H9 (cell line): ENCODE measurements around the gene TNFAIP3. TPM values are rescaled to one million over a fixed set of nuclear protein-coding genes. Genes with fewer than 3 reads are reported as not detected.

Experiments used
- DNase-seq: peaks from one replicate; pipeline ENCODE4 v3.0.0-alpha.2; 2017
- H2AFZ ChIP-seq: one replicate; pipeline ENCODE4 v1.6.1; 2013; ENCODE audit warnings: mild to moderate bottlenecking, low read length, control low read depth, moderate library complexity
- H2AK5ac ChIP-seq: 2 replicates; pipeline ENCODE4 v1.6.1; 2013; ENCODE audit warnings: low read length, control low read depth, mixed read lengths; ENCODE audit not compliant: insufficient read length
- H2BK120ac ChIP-seq: one replicate; pipeline ENCODE4 v1.6.1; 2013; ENCODE audit warnings: low read depth, mild to moderate bottlenecking, low read length, control low read depth, inconsistent platforms; ENCODE audit not compliant: poor library complexity, severe bottlenecking
- H2BK12ac ChIP-seq: 2 replicates; pipeline ENCODE4 v1.6.1; 2013; ENCODE audit warnings: low read length, control low read depth, mixed read lengths, low read depth; ENCODE audit not compliant: insufficient read length
- H2BK15ac ChIP-seq: 2 replicates; pipeline ENCODE4 v1.6.1; 2013; ENCODE audit warnings: low read depth, low read length, control low read depth
- H2BK20ac ChIP-seq: one replicate; pipeline ENCODE4 v1.6.1; 2013; ENCODE audit warnings: low read depth, mild to moderate bottlenecking, low read length, control low read depth, inconsistent platforms; ENCODE audit not compliant: poor library complexity, severe bottlenecking
- H2BK5ac ChIP-seq: 2 replicates; pipeline ENCODE4 v1.6.1; 2013; ENCODE audit warnings: low read length, control low read depth, mixed read lengths; ENCODE audit not compliant: insufficient read length
- H3K14ac ChIP-seq: 2 replicates; pipeline ENCODE4 v1.6.1; 2013; ENCODE audit warnings: low read length, control low read depth; ENCODE audit not compliant: insufficient read depth
- H3K18ac ChIP-seq: 2 replicates; pipeline ENCODE4 v1.6.1; 2013; ENCODE audit warnings: low read depth, mild to moderate bottlenecking, mixed read lengths, low read length, control low read depth; ENCODE audit not compliant: insufficient read length
- H3K23ac ChIP-seq: 2 replicates; pipeline ENCODE4 v1.6.1; 2013; ENCODE audit warnings: low read length, control low read depth, mixed read lengths, low read depth; ENCODE audit not compliant: insufficient read length
- H3K23me2 ChIP-seq: 2 replicates; pipeline ENCODE4 v1.6.1; 2013; ENCODE audit warnings: low read depth, mild to moderate bottlenecking, mixed read lengths, low read length, control low read depth; ENCODE audit not compliant: insufficient read length, poor library complexity, severe bottlenecking
- H3K27ac ChIP-seq: 2 replicates; pipeline ENCODE4 v1.5.1; 2013; ENCODE audit warnings: low read length, control low read depth, mixed read lengths, low read depth; ENCODE audit not compliant: insufficient read length
- H3K27me3 ChIP-seq: 2 replicates; pipeline ENCODE4 v1.6.1; 2013; ENCODE audit warnings: low read length, control low read depth, inconsistent platforms; ENCODE audit not compliant: insufficient read depth
- H3K4ac ChIP-seq: 2 replicates; pipeline ENCODE4 v1.6.1; 2013; ENCODE audit warnings: low read depth, mild to moderate bottlenecking, control low read depth, inconsistent platforms, low read length, moderate library complexity
- H3K4me1 ChIP-seq: 2 replicates; pipeline ENCODE4 v1.6.1; 2013; ENCODE audit warnings: low read length, control low read depth, inconsistent platforms; ENCODE audit not compliant: insufficient read depth
- H3K4me2 ChIP-seq: 2 replicates; pipeline ENCODE4 v1.6.1; 2013; ENCODE audit warnings: low read length, control low read depth, mixed read lengths; ENCODE audit not compliant: insufficient read length, insufficient read depth
- H3K56ac ChIP-seq: 2 replicates; pipeline ENCODE4 v1.6.1; 2013; ENCODE audit warnings: low read depth, mild to moderate bottlenecking, mixed read lengths, low read length, control low read depth; ENCODE audit not compliant: insufficient read length
- H3K79me1 ChIP-seq: 2 replicates; pipeline ENCODE4 v1.6.1; 2013; ENCODE audit warnings: low read depth, mild to moderate bottlenecking, moderate library complexity, low read length, control low read depth, inconsistent platforms; ENCODE audit not compliant: insufficient read depth, poor library complexity, severe bottlenecking
- H3K79me2 ChIP-seq: 2 replicates; pipeline ENCODE4 v1.6.1; 2013; ENCODE audit warnings: low read length, control low read depth, inconsistent platforms; ENCODE audit not compliant: insufficient read depth
- H3K9ac ChIP-seq: 2 replicates; pipeline ENCODE4 v1.6.1; 2013; ENCODE audit warnings: low read length, control low read depth, mixed read lengths; ENCODE audit not compliant: insufficient read length; ENCODE audit errors: extremely low read depth
- H3K9me3 ChIP-seq: one replicate; pipeline ENCODE4 v1.6.1; 2013; ENCODE audit warnings: low read depth, low read length, inconsistent platforms; ENCODE audit not compliant: control insufficient read depth
- H3T11ph ChIP-seq: one replicate; pipeline ENCODE4 v1.6.1; 2013; ENCODE audit warnings: mild to moderate bottlenecking, low read length, control low read depth, inconsistent platforms
- H4K20me1 ChIP-seq: one replicate; pipeline ENCODE4 v1.6.1; 2013; ENCODE audit not compliant: control insufficient read depth, insufficient read length, insufficient read depth
- H4K5ac ChIP-seq: 2 replicates; pipeline ENCODE4 v1.6.1; 2013; ENCODE audit warnings: low read depth, mild to moderate bottlenecking, mixed read lengths, low read length, control low read depth; ENCODE audit not compliant: insufficient read length
- H4K8ac ChIP-seq: replicated peaks from 2 replicates; pipeline ENCODE4 v1.6.1; 2013; ENCODE audit warnings: low read length, control low read depth, mixed read lengths, low read depth; ENCODE audit not compliant: insufficient read length
- H4K91ac ChIP-seq: 2 replicates; pipeline ENCODE4 v1.6.1; 2013; ENCODE audit warnings: low read depth, mild to moderate bottlenecking, moderate library complexity, mixed read lengths, low read length, control low read depth; ENCODE audit not compliant: insufficient read length
- H3K27ac Mint-ChIP-seq, 3 experiments: 2 replicates in 2 of 3; 3 replicates in 1 of 3; pipeline ENCODE4 v1.8.0; 2020 to 2021; ENCODE audit warnings: mixed read lengths in 3 of 3, mild to moderate bottlenecking in 1 of 3, moderate library complexity in 1 of 3
- H3K27me3 Mint-ChIP-seq: 2 replicates; pipeline ENCODE4 v1.8.0; 2021; ENCODE audit warnings: low read depth, mild to moderate bottlenecking, moderate library complexity, mixed read lengths
- H3K36me3 Mint-ChIP-seq, 3 experiments: 2 replicates in 2 of 3; 3 replicates in 1 of 3; pipeline ENCODE4 v1.8.0; 2020 to 2021; ENCODE audit warnings: low read depth in 3 of 3, mixed read lengths in 3 of 3; ENCODE audit not compliant: insufficient read depth in 1 of 3
- H3K4me1 Mint-ChIP-seq, 2 experiments: 2 replicates each; pipeline ENCODE4 v1.8.0; 2020; ENCODE audit warnings: mixed read lengths in 2 of 2
- H3K4me3 Mint-ChIP-seq, 2 experiments: 2 replicates in 1 of 2; 3 replicates in 1 of 2; pipeline ENCODE4 v1.8.0; 2020 to 2021; ENCODE audit warnings: mild to moderate bottlenecking in 2 of 2, mixed read lengths in 2 of 2, moderate library complexity in 1 of 2
- H3K9me3 Mint-ChIP-seq, 2 experiments: 2 replicates in 1 of 2; 3 replicates in 1 of 2; pipeline ENCODE4 v1.8.0; 2020; ENCODE audit warnings: mild to moderate bottlenecking in 2 of 2, mixed read lengths in 2 of 2, moderate library complexity in 1 of 2
- WGBS: extraction: QIAGEN DNeasy Blood & Tissue Kit; methylation state at CpG from one replicate; pipeline ENCODE4 v1.1.7; 2013; ENCODE audit warnings: missing lambda C conversion rate, low lambda C conversion rate, mixed read lengths; ENCODE audit not compliant: insufficient read length; ENCODE audit errors: extremely low coverage; 5-methylcytosine and 5-hydroxymethylcytosine counted together
- total RNA-seq: library from RNA; stranded (reverse); gene quantifications from 2 replicates; pipeline ENCODE4 v1.2.1, GENCODE V29; 2021
- TF ChIP-seq, protein P1 (sequence below): fragments of 200-600 bp; sonication (generic); conservative IDR thresholded peaks from 3 replicates; pipeline ENCODE4 v1.8.0; 2021; ENCODE audit warnings: antibody characterized with exemption, mild to moderate bottlenecking

Gene TNFAIP3
- total RNA-seq, 1 experiment from 2014 or later, result 3.7 TPM

DNA sequence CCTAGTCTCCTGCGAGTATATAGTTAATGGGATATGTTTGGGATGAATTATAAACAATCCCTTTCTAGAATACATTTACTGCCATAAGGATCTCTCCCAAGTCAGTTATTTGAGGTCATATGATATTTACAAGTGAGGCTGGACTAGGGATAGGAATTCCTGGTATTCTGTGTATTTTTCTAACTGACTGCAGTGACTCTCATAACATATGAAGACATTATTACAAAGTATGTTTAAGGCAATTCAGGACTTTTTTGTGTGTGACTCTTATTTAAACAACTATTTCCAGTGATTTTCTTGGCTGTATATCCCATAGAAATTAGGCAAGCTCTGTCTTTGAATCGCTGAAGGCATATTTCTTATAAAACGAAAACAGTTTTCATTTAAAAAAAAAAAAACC lies 18.4 kb upstream of the TNFAIP3 start:
- Histone ChIP-seq H4K8ac (no peak overlapping the region), H2BK120ac (no peak overlapping the region), H3K4me2 (no peak overlapping the region), H2BK12ac (no peak overlapping the region), H3K14ac (no peak overlapping the region), H4K20me1 (no peaks in the 10 kb centered on the region), H3K4me1 (no peaks in the 10 kb centered on the region; the same call in 1 of the 2 replicates), H3K56ac (no peak overlapping the region), H2AK5ac (no peak overlapping the region), H4K5ac (no peak overlapping the region), H3T11ph (no peak overlapping the region), H3K9me3 (no peaks in the 10 kb centered on the region), H3K27me3 (no peaks in the 10 kb centered on the region), H3K18ac (no peak overlapping the region), H3K27ac (no peak overlapping the region), H3K4ac (no peak overlapping the region), H3K79me1 (no peaks in the 10 kb centered on the region), H2BK5ac (no peak overlapping the region), H4K91ac (no peak overlapping the region), H3K9ac (no peak overlapping the region), H2BK15ac (no peak overlapping the region), H3K79me2 (no peaks in the 10 kb centered on the region), H3K23ac (no peak overlapping the region), H2BK20ac (no peak overlapping the region), H3K23me2 (no peaks in the 10 kb centered on the region), H2AFZ (no peak overlapping the region)
- H3K4me3 Mint-ChIP-seq, result no peak overlapping the region
- H3K9me3 Mint-ChIP-seq, result no peaks in the 10 kb centered on the region
- peaks cover 0 to 3% of the 10 kb centered on the region in 2 experiments; a peak in 1 of 4 replicates for H3K4me1 Mint-ChIP-seq
- no CpG with 5 or more reads among the region's 3 CpGs for WGBS
- TF ChIP-seq, protein P1, sequence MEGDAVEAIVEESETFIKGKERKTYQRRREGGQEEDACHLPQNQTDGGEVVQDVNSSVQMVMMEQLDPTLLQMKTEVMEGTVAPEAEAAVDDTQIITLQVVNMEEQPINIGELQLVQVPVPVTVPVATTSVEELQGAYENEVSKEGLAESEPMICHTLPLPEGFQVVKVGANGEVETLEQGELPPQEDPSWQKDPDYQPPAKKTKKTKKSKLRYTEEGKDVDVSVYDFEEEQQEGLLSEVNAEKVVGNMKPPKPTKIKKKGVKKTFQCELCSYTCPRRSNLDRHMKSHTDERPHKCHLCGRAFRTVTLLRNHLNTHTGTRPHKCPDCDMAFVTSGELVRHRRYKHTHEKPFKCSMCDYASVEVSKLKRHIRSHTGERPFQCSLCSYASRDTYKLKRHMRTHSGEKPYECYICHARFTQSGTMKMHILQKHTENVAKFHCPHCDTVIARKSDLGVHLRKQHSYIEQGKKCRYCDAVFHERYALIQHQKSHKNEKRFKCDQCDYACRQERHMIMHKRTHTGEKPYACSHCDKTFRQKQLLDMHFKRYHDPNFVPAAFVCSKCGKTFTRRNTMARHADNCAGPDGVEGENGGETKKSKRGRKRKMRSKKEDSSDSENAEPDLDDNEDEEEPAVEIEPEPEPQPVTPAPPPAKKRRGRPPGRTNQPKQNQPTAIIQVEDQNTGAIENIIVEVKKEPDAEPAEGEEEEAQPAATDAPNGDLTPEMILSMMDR, result no peak
- no peaks in the 10 kb centered on the region; the same call in 1 of the 2 replicates for H3K27me3 Mint-ChIP-seq
- DNase-seq, result no peak
- H3K27ac Mint-ChIP-seq, result no peak overlapping the region
- no peaks in the 10 kb centered on the region for H3K36me3 Mint-ChIP-seq
